MM.1S (cell line): ENCODE results near the gene DIS3L2.

Experiments used
- DNase-seq: peaks from one replicate; pipeline ENCODE4 v3.0.0-alpha.2; 2015
- H2AFZ ChIP-seq: fragments of 300-600 bp; sonication (generic); 2 replicates; pipeline ENCODE4 v1.6.0; 2016; ENCODE audit warnings: antibody characterized with exemption, low read length
- H3F3A ChIP-seq: fragments of 300-600 bp; sonication (generic); 2 replicates; pipeline ENCODE4 v1.6.1; 2016; ENCODE audit warnings: mild to moderate bottlenecking, antibody characterized with exemption, low read length, moderate library complexity, mixed read lengths; ENCODE audit not compliant: insufficient read depth
- H3K27ac ChIP-seq: fragments of 300-600 bp; sonication (generic); 2 replicates; pipeline ENCODE4 v1.5.1; 2016; ENCODE audit warnings: mild to moderate bottlenecking, low read length
- H3K27me3 ChIP-seq: fragments of 300-600 bp; sonication (generic); replicated peaks from 2 replicates; pipeline ENCODE4 v1.6.0; 2016; ENCODE audit warnings: low read length; ENCODE audit not compliant: insufficient read depth
- H3K36me3 ChIP-seq: fragments of 300-600 bp; sonication (generic); replicated peaks from 2 replicates; pipeline ENCODE4 v1.6.1; 2016; ENCODE audit warnings: mild to moderate bottlenecking, low read length, mixed read lengths; ENCODE audit not compliant: insufficient read depth
- H3K4me1 ChIP-seq: fragments of 300-600 bp; sonication (generic); 2 replicates; pipeline ENCODE4 v1.6.1; 2016; ENCODE audit warnings: low read length, mixed read lengths
- H3K4me2 ChIP-seq: fragments of 300-600 bp; sonication (generic); 2 replicates; pipeline ENCODE4 v1.6.0; 2016; ENCODE audit warnings: low read depth, low read length
- H3K4me3 ChIP-seq: fragments of 300-600 bp; sonication (generic); 2 replicates; pipeline ENCODE4 v1.5.1; 2016; ENCODE audit warnings: low read length, mixed read lengths
- H3K79me2 ChIP-seq: fragments of 300-600 bp; sonication (generic); 2 replicates; pipeline ENCODE4 v1.6.1; 2016; ENCODE audit warnings: mixed run types, low read length, mixed read lengths
- H3K9ac ChIP-seq: fragments of 300-600 bp; sonication (generic); 2 replicates; pipeline ENCODE4 v1.6.1; 2016; ENCODE audit warnings: low read length, mixed read lengths
- H3K9me2 ChIP-seq: fragments of 300-600 bp; sonication (generic); replicated peaks from 2 replicates; pipeline ENCODE4 v1.6.1; 2016; ENCODE audit warnings: mild to moderate bottlenecking, low read length, mixed read lengths; ENCODE audit not compliant: insufficient read depth
- H3K9me3 ChIP-seq: fragments of 300-600 bp; sonication (generic); replicated peaks from 2 replicates; pipeline ENCODE4 v1.6.1; 2016; ENCODE audit warnings: mild to moderate bottlenecking, low read length, mixed read lengths; ENCODE audit not compliant: insufficient read depth
- H4K20me1 ChIP-seq: fragments of 300-600 bp; sonication (generic); 2 replicates; pipeline ENCODE4 v1.6.1; 2016; ENCODE audit warnings: mild to moderate bottlenecking, low read length, moderate library complexity, mixed read lengths; ENCODE audit not compliant: insufficient read depth
- CTCF ChIP-seq: fragments of 300-600 bp; sonication (generic); IDR thresholded peaks from 2 replicates; pipeline ENCODE4 v1.5.1; 2016; ENCODE audit warnings: antibody characterized with exemption, low read length, mixed read lengths
- EZH2 ChIP-seq: fragments of 300-600 bp; sonication (generic); optimal IDR thresholded peaks from 2 replicates; pipeline ENCODE3; 2017; ENCODE audit warnings: low read depth, mild to moderate bottlenecking, antibody characterized with exemption, low read length, mixed read lengths
- EZH2phosphoT487 ChIP-seq: fragments of 300-600 bp; sonication (generic); IDR thresholded peaks from 2 replicates; pipeline ENCODE4 v1.6.1; 2018; ENCODE audit warnings: antibody characterized with exemption, low read length

The DIS3L2 gene

GRCh38 chr2:232293191-232293590 is 331.7 kb downstream of the DIS3L2 start:
- no peaks in the 10 kb centered on the region for H3K9me3 ChIP-seq
- no peak overlapping the region for H3K9ac ChIP-seq
- H3K36me3 ChIP-seq: no peaks in the 10 kb centered on the region
- H3F3A ChIP-seq: no peaks in the 10 kb centered on the region
- no peak overlapping the region for H3K27ac ChIP-seq
- no peaks in the 10 kb centered on the region for H4K20me1 ChIP-seq
- no peak overlapping the region for H3K4me2 ChIP-seq
- H3K4me3 ChIP-seq: no peak overlapping the region
- H3K4me1 ChIP-seq: peaks cover 10% of the 10 kb centered on the region
- no peak for DNase-seq
- TF ChIP-seq EZH2phosphoT487 (no peak), EZH2 (no peak), CTCF (no peak)
- H2AFZ ChIP-seq: no peak overlapping the region; the same call in 1 of the 2 replicates
- H3K79me2 ChIP-seq: no peaks in the 10 kb centered on the region
- H3K27me3 ChIP-seq: no peaks in the 10 kb centered on the region
- no peaks in the 10 kb centered on the region for H3K9me2 ChIP-seq

GRCh38 chr2:232295971-232296370 is 334.5 kb downstream of the DIS3L2 start:
- H3F3A ChIP-seq: no peaks in the 10 kb centered on the region
- H3K4me1 ChIP-seq: peaks cover 10% of the 10 kb centered on the region
- no peak overlapping the region for H3K27ac ChIP-seq
- no peak overlapping the region for H3K9ac ChIP-seq
- H4K20me1 ChIP-seq: no peaks in the 10 kb centered on the region
- no peaks in the 10 kb centered on the region for H3K9me2 ChIP-seq
- no peak overlapping the region for H3K4me2 ChIP-seq
- TF ChIP-seq EZH2 (no peak), EZH2phosphoT487 (no peak), CTCF (no peak)
- no peaks in the 10 kb centered on the region for H3K27me3 ChIP-seq
- no peaks in the 10 kb centered on the region for H3K79me2 ChIP-seq
- H3K36me3 ChIP-seq: no peaks in the 10 kb centered on the region
- DNase-seq: no peak
- no peak overlapping the region for H2AFZ ChIP-seq
- H3K9me3 ChIP-seq: no peaks in the 10 kb centered on the region
- H3K4me3 ChIP-seq: no peak overlapping the region

- Histone ChIP-seq H3K4me2 (no peak overlapping the region), H3K79me2 (no peaks in the 10 kb centered on the region), H3K9ac (no peak overlapping the region), H4K20me1 (no peaks in the 10 kb centered on the region), H3K4me1 (peaks cover 10% of the 10 kb centered on the region), H3K9me2 (no peaks in the 10 kb centered on the region), H3K27ac (no peak overlapping the region), H3K27me3 (no peaks in the 10 kb centered on the region), H3K36me3 (no peaks in the 10 kb centered on the region), H3K4me3 (no peak overlapping the region), H2AFZ (no peak overlapping the region), H3K9me3 (no peaks in the 10 kb centered on the region), H3F3A (no peaks in the 10 kb centered on the region)
- no peak for DNase-seq
- TF ChIP-seq EZH2 (no peak), EZH2phosphoT487 (no peak), CTCF (no peak)
These were observed 335.4 kb downstream of the DIS3L2 start for GRCh38 chr2:232296776-232297525.
